ENCODE data around the gene SUPT20H. TPM values are rescaled to one million over a fixed set of nuclear protein-coding genes. Genes with fewer than 3 reads are reported as not detected.

SUPT20H gene
- polyA plus RNA-seq, 1 donor (not counting 4 experiments of a cell fraction or from before 2014, with no cell fraction given) = 65.4 TPM

GRCh38 chr13:37074703-37075102 is 15.2 kb upstream of the SUPT20H start:
- no peak overlapping the region for H3K4me3 ChIP-seq (ENCODE audit: control insufficient read depth in 2 of 3, extremely low read depth in 1 of 3, insufficient read depth in 2 of 3, low read depth in 1 of 3, low read length in 3 of 3)
- no peak overlapping the region for H3K9ac ChIP-seq (ENCODE audit: control insufficient read depth, extremely low read depth, insufficient read depth, low read length)
- DNase-seq (ENCODE audit: low read depth, low spot score) = no peak
- H4K20me1 ChIP-seq (ENCODE audit: control insufficient read depth, extremely low read depth, insufficient read depth, low read length) = no peaks in the 10 kb centered on the region
- no peaks in the 10 kb centered on the region for H3K36me3 ChIP-seq (ENCODE audit: control insufficient read depth in 2 of 2, extremely low read depth in 1 of 2, insufficient read depth in 2 of 2, low read length in 2 of 2)
- no peak overlapping the region for H3K27ac ChIP-seq (ENCODE audit: control insufficient read depth, insufficient read depth, low read length)
- no peaks in the 10 kb centered on the region for H3K9me1 ChIP-seq (ENCODE audit: control insufficient read depth, extremely low read depth, insufficient read depth, low read length)
- no peak for FAIRE-seq
- H3K79me2 ChIP-seq (ENCODE audit: control insufficient read depth, insufficient read depth, low read length) = no peaks in the 10 kb centered on the region
- no peak overlapping the region for H3K4me2 ChIP-seq (ENCODE audit: control insufficient read depth, extremely low read depth, insufficient read depth, low read depth, low read length)
- no peaks in the 10 kb centered on the region for H3K4me1 ChIP-seq (ENCODE audit: control insufficient read depth, extremely low read depth, insufficient read depth, low read length)
- H3K27me3 ChIP-seq (ENCODE audit: control insufficient read depth, extremely low read depth, insufficient read depth, low read length) = no peaks in the 10 kb centered on the region
- TF ChIP-seq EZH2 (IDR thresholded peaks at IDR 0.05; ENCODE audit: low read length) (no peak), CTCF (optimal IDR thresholded peaks at IDR 0.05 in 1 of 3, IDR thresholded peaks at IDR 0.05 in 1 of 3, conservative IDR thresholded peaks at IDR 0.05 in 1 of 3; ENCODE audit: extremely low read depth in 1 of 3, insufficient read depth in 2 of 3, low read length in 3 of 3) (peak in 1 of 3 experiments; percentile 16)
- dilution Hi-C loops (cut with MboI; ENCODE audit: extremely low pct_ligation_motif_present, low sequenced_read_pairs) = no loop called here
- no peak overlapping the region for H2AFZ ChIP-seq (ENCODE audit: control insufficient read depth, low read length)
- no peaks in the 10 kb centered on the region for H3K9me3 ChIP-seq (ENCODE audit: control insufficient read depth, low read depth, low read length)

- TF ChIP-seq CTCF (optimal IDR thresholded peaks at IDR 0.05 in 1 of 3, IDR thresholded peaks at IDR 0.05 in 1 of 3, conservative IDR thresholded peaks at IDR 0.05 in 1 of 3; ENCODE audit: extremely low read depth in 1 of 3, insufficient read depth in 2 of 3, low read length in 3 of 3) = no peak
- Histone ChIP-seq H3K4me1 (ENCODE audit: control insufficient read depth, extremely low read depth, insufficient read depth, low read length) (no peaks in the 10 kb centered on the region), H3K36me3 (ENCODE audit: control insufficient read depth in 2 of 2, extremely low read depth in 1 of 2, insufficient read depth in 2 of 2, low read length in 2 of 2) (no peaks in the 10 kb centered on the region), H3K79me2 (ENCODE audit: control insufficient read depth, insufficient read depth, low read length) (no peaks in the 10 kb centered on the region), H3K4me3 (ENCODE audit: control insufficient read depth in 2 of 3, extremely low read depth in 1 of 3, insufficient read depth in 2 of 3, low read depth in 1 of 3, low read length in 3 of 3) (no peak overlapping the region), H3K27me3 (ENCODE audit: control insufficient read depth, extremely low read depth, insufficient read depth, low read length) (no peaks in the 10 kb centered on the region), H3K9ac (ENCODE audit: control insufficient read depth, extremely low read depth, insufficient read depth, low read length) (no peak overlapping the region), H3K4me2 (ENCODE audit: control insufficient read depth, extremely low read depth, insufficient read depth, low read depth, low read length) (no peak overlapping the region), H3K9me1 (ENCODE audit: control insufficient read depth, extremely low read depth, insufficient read depth, low read length) (no peaks in the 10 kb centered on the region), H3K9me3 (ENCODE audit: control insufficient read depth, low read depth, low read length) (no peaks in the 10 kb centered on the region), H3K27ac (ENCODE audit: control insufficient read depth, insufficient read depth, low read length) (no peak overlapping the region), H2AFZ (ENCODE audit: control insufficient read depth, low read length) (no peak overlapping the region), H4K20me1 (ENCODE audit: control insufficient read depth, extremely low read depth, insufficient read depth, low read length) (no peaks in the 10 kb centered on the region)
- FAIRE-seq = no peak
- dilution Hi-C loops (cut with MboI; ENCODE audit: extremely low pct_ligation_motif_present, low sequenced_read_pairs) = no loop called here
- no peak for DNase-seq (ENCODE audit: low read depth, low spot score)
These were observed 12.5 kb upstream of the SUPT20H start for GRCh38 chr13:37072024-37072423.

Measured in keratinocyte (primary cell).